ENCODE results near the gene S100A7A. TPM values are rescaled to one million over a fixed set of nuclear protein-coding genes. Genes with fewer than 3 reads are reported as not detected.
"Not testable (repeated sequence)": the region's sequence is repeated elsewhere in the genome, so short reads cannot be mapped to it uniquely, and the experiment has no call there.

The S100A7A gene
- total RNA-seq, 5 donors from 2014 or later (not counting 1 experiment from before 2014, with no cell fraction given): not detected

GRCh38 chr1:153403421-153404085 lies 12.8 kb upstream of the S100A7A start:
- Mint-ChIP-seq H3K36me3 (no peaks in the 10 kb centered on the region), H3K27ac (no peak overlapping the region), H3K4me1 (peaks cover 26 to 29% (median 27%) of the 10 kb centered on the region in 3 donors), H3K27me3 (peaks cover 9 to 32% of the 10 kb centered on the region in 2 donors), H3K4me3 (no peak overlapping the region), H3K9me3 (peaks cover 0 to 5% (median 0%) of the 10 kb centered on the region in 3 donors)
- 88% methylated on average over 5 of the region's 11 CpGs for WGBS (ENCODE audit: insufficient coverage)
- H3K36me3 ChIP-seq (ENCODE audit: control insufficient read depth in 2 of 2, extremely low read depth in 1 of 2, insufficient read depth in 1 of 2, low read length in 1 of 2): no peaks in the 10 kb centered on the region
- peaks cover 0 to 21% of the 10 kb centered on the region in 2 experiments for H3K27me3 ChIP-seq (replicated peaks in 1 of 2; ENCODE audit: control insufficient read depth in 2 of 2, extremely low read depth in 1 of 2, insufficient read depth in 2 of 2, low read length in 1 of 2)
- no peak overlapping the region for H3K27ac ChIP-seq (ENCODE audit: low read length)
- ChIA-PET CTCF (no interaction called here), POLR2A (no interaction called here)
- no peak for DNase-seq
- H3K4me3 ChIP-seq (ENCODE audit: control insufficient read depth in 1 of 2, extremely low read depth in 1 of 2, low read length in 1 of 2): no peak overlapping the region
- no peak for ATAC-seq (replicated peaks in 1 of 4)
- no peaks in the 10 kb centered on the region for H3K9me3 ChIP-seq
- peaks cover 0 to 8% of the 10 kb centered on the region in 2 experiments for H3K4me1 ChIP-seq (ENCODE audit: control insufficient read depth in 1 of 2, extremely low read depth in 1 of 2, insufficient read depth in 2 of 2, low read length in 2 of 2)

DNA sequence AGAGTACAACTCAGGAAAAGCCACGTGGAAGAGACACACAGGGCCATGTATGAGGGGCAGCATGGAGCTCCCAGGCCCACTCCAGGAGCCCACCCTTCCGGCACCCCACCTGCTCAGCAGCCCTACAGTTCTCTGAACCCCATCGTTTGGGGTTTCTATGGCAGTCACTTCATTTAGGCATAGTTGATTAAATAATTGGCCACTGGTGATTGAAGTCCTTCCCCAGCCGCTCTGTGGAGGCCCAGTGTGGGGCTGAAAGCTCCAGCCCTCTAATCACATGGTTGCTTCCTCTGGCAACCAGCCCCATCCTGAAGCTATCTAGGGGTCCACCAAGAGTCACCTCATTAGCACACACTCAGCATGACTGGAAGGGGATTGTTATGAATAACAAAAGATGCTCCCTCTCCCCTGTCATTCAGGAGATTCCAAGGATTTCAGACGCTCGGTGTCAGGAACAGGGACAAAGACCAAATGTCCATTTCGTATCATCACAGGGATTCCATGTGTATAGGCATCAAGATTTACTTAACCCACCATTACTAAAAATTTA lies 12.2 kb upstream of the S100A7A start:
- H3K36me3 Mint-ChIP-seq: no peaks in the 10 kb centered on the region
- peaks cover 26 to 29% (median 27%) of the 10 kb centered on the region in 3 donors for H3K4me1 Mint-ChIP-seq

GRCh38 chr1:153404768-153405167 lies 11.6 kb upstream of the S100A7A start:
- no peaks in the 10 kb centered on the region for H3K9me3 ChIP-seq
- peaks cover 0 to 5% (median 4%) of the 10 kb centered on the region in 3 donors for H3K9me3 Mint-ChIP-seq
- 27% methylated on average over 14 of the region's 15 CpGs for WGBS (ENCODE audit: insufficient coverage)
- H3K4me1 Mint-ChIP-seq: peaks cover 26 to 29% (median 27%) of the 10 kb centered on the region in 3 donors
- H3K27ac Mint-ChIP-seq: no peak overlapping the region
- H3K4me1 ChIP-seq (ENCODE audit: control insufficient read depth in 1 of 2, extremely low read depth in 1 of 2, insufficient read depth in 2 of 2, low read length in 2 of 2): peaks cover 0 to 8% of the 10 kb centered on the region in 2 experiments
- peaks cover 0 to 21% of the 10 kb centered on the region in 2 experiments for H3K27me3 ChIP-seq (replicated peaks in 1 of 2; ENCODE audit: control insufficient read depth in 2 of 2, extremely low read depth in 1 of 2, insufficient read depth in 2 of 2, low read length in 1 of 2)
- peaks cover 10 to 33% of the 10 kb centered on the region in 2 donors for H3K27me3 Mint-ChIP-seq
- no peaks in the 10 kb centered on the region for H3K36me3 ChIP-seq (ENCODE audit: control insufficient read depth in 2 of 2, extremely low read depth in 1 of 2, insufficient read depth in 1 of 2, low read length in 1 of 2)
- H3K36me3 Mint-ChIP-seq: no peaks in the 10 kb centered on the region
- peak; percentile 46 to 61 (median 59) for ATAC-seq (replicated peaks in 1 of 4)
- CTCF ChIA-PET: no interaction called here
- peak in 32 of 35 experiments; percentile 14 to 60 (median 41) for DNase-seq
- H3K4me3 Mint-ChIP-seq: no peak overlapping the region
- no peak overlapping the region for H3K4me3 ChIP-seq (ENCODE audit: control insufficient read depth in 1 of 2, extremely low read depth in 1 of 2, low read length in 1 of 2)
- H3K27ac ChIP-seq (ENCODE audit: low read length): no peak overlapping the region
- POLR2A ChIA-PET: no interaction called here

More for the DNA sequence above, 12.2 kb upstream of the S100A7A start:
- no peaks in the 10 kb centered on the region for H3K36me3 ChIP-seq (ENCODE audit: control insufficient read depth in 2 of 2, extremely low read depth in 1 of 2, insufficient read depth in 1 of 2, low read length in 1 of 2)
- Mint-ChIP-seq H3K9me3 (peaks cover 0 to 5% (median 0%) of the 10 kb centered on the region in 3 donors), H3K4me3 (no peak overlapping the region), H3K27me3 (peaks cover 6 to 29% of the 10 kb centered on the region in 2 donors), H3K27ac (no peak overlapping the region)
- POLR2A ChIA-PET: no interaction called here
- DNase-seq: no peak
- H3K4me3 ChIP-seq (ENCODE audit: control insufficient read depth in 1 of 2, extremely low read depth in 1 of 2, low read length in 1 of 2): no peak overlapping the region
- no peaks in the 10 kb centered on the region for H3K9me3 ChIP-seq
- H3K27ac ChIP-seq (ENCODE audit: low read length): no peak overlapping the region
- 33% methylated on average over 1 of the region's 7 CpGs for WGBS (ENCODE audit: insufficient coverage)
- CTCF ChIA-PET: no interaction called here
- no peak for ATAC-seq (replicated peaks in 1 of 4)
- peaks cover 0 to 21% of the 10 kb centered on the region in 2 experiments for H3K27me3 ChIP-seq (replicated peaks in 1 of 2; ENCODE audit: control insufficient read depth in 2 of 2, extremely low read depth in 1 of 2, insufficient read depth in 2 of 2, low read length in 1 of 2)
- peaks cover 0 to 8% of the 10 kb centered on the region in 2 experiments for H3K4me1 ChIP-seq (ENCODE audit: control insufficient read depth in 1 of 2, extremely low read depth in 1 of 2, insufficient read depth in 2 of 2, low read length in 2 of 2)

DNA sequence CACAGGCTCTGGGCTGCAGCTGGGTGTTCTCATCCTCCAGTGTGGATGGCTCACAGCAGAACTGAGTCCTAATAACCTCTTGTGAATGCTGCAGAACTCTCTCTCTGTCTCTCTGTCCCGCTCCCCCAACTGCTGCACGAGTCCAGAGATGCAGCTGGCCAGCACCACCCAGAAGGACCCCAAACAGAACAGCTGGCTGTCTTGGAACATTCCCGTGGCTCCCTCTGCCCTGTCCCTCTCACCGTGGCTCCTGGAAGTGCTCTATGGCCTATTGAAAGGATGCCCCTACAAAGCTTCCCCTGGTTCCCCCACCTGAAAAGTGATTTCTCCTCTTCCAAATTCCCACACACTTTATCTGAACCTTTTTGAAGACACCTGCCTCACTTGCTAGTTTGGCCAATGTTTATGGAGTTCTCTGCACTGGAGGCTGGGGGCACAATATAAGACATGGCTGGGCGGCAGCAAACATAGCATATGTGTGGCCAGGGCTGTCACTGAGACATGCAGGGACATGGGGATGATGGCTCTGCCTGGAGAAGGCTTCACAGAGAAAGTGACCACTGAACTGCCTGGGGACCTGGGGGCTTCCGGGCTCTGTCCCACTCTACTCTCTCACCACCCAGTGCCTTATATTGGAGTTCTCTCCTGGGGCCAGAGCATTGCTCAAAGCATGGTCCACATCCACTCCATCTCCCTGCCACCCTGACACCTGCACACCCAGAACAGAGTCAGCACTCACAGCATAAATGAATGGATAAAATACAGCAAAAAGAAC lies 10.3 kb upstream of the S100A7A start:
- H3K9me3 ChIP-seq, CTCF ChIA-PET: not testable (repeated sequence)

GRCh38 chr1:153407274-153407673 lies 9.0 kb upstream of the S100A7A start:
- H3K4me1 ChIP-seq (ENCODE audit: control insufficient read depth in 1 of 2, extremely low read depth in 1 of 2, insufficient read depth in 2 of 2, low read length in 2 of 2); H3K36me3 ChIP-seq (ENCODE audit: control insufficient read depth in 2 of 2, extremely low read depth in 1 of 2, insufficient read depth in 1 of 2, low read length in 1 of 2); H3K9me3 Mint-ChIP-seq; H3K27ac ChIP-seq (ENCODE audit: low read length); H3K4me3 ChIP-seq (ENCODE audit: control insufficient read depth in 1 of 2, extremely low read depth in 1 of 2, low read length in 1 of 2); H3K9me3 ChIP-seq; POLR2A ChIA-PET; H3K36me3 Mint-ChIP-seq: not testable (repeated sequence)
- H3K27me3 Mint-ChIP-seq: peaks cover 21 to 36% of the 10 kb centered on the region in 2 donors
- peak in 2 of 4 experiments; percentile 52 to 57 for ATAC-seq (replicated peaks in 1 of 4)
- H3K27ac Mint-ChIP-seq: peak overlapping the region in 1 of 2 donors; percentile 11
- CTCF ChIA-PET: interaction anchor here in 1 of 2 donors (0.5 kb wide), 1 partner anchor 43 kb away, joined by 12 read pairs; no protein-coding TSS in a partner anchor
- peaks cover 26 to 29% (median 27%) of the 10 kb centered on the region in 3 donors for H3K4me1 Mint-ChIP-seq
- H3K27me3 ChIP-seq (replicated peaks in 1 of 2; ENCODE audit: control insufficient read depth in 2 of 2, extremely low read depth in 1 of 2, insufficient read depth in 2 of 2, low read length in 1 of 2): peaks cover 0 to 19% of the 10 kb centered on the region in 2 experiments
- peak in 20 of 35 experiments; percentile 3 to 44 (median 18) for DNase-seq
- whole genome bisulfite sequencing (ENCODE audit: insufficient coverage): 45% methylated on average over 9 of the region's 11 CpGs
- H3K4me3 Mint-ChIP-seq: peak overlapping the region in 1 of 3 donors; percentile 51

More for the DNA sequence above, 10.3 kb upstream of the S100A7A start:
- H3K36me3 ChIP-seq (ENCODE audit: control insufficient read depth in 2 of 2, extremely low read depth in 1 of 2, insufficient read depth in 1 of 2, low read length in 1 of 2); ATAC-seq (replicated peaks in 1 of 4); H3K27ac ChIP-seq (ENCODE audit: low read length); DNase-seq; H3K36me3 Mint-ChIP-seq; H3K4me3 ChIP-seq (ENCODE audit: control insufficient read depth in 1 of 2, extremely low read depth in 1 of 2, low read length in 1 of 2); H3K9me3 Mint-ChIP-seq; H3K4me1 ChIP-seq (ENCODE audit: control insufficient read depth in 1 of 2, extremely low read depth in 1 of 2, insufficient read depth in 2 of 2, low read length in 2 of 2); POLR2A ChIA-PET: not testable (repeated sequence)
- WGBS (ENCODE audit: insufficient coverage): 42% methylated on average over 3 of the region's 6 CpGs
- Mint-ChIP-seq H3K4me1 (peaks cover 26 to 29% (median 27%) of the 10 kb centered on the region in 3 donors), H3K4me3 (peak overlapping the region in 1 of 3 donors; percentile 51), H3K27me3 (peaks cover 16 to 37% of the 10 kb centered on the region in 2 donors), H3K27ac (peak overlapping the region in 1 of 2 donors; percentile 48)
- H3K27me3 ChIP-seq (replicated peaks in 1 of 2; ENCODE audit: control insufficient read depth in 2 of 2, extremely low read depth in 1 of 2, insufficient read depth in 2 of 2, low read length in 1 of 2): peaks cover 0 to 21% of the 10 kb centered on the region in 2 experiments

GRCh38 chr1:153413961-153414360 lies 2.4 kb upstream of the S100A7A start:
- H3K27ac Mint-ChIP-seq; DNase-seq; CTCF ChIA-PET; POLR2A ChIA-PET; H3K4me1 ChIP-seq (ENCODE audit: control insufficient read depth in 1 of 2, extremely low read depth in 1 of 2, insufficient read depth in 2 of 2, low read length in 2 of 2); H3K9me3 ChIP-seq; H3K27ac ChIP-seq (ENCODE audit: low read length); H3K4me1 Mint-ChIP-seq; ATAC-seq (replicated peaks in 1 of 4); H3K4me3 ChIP-seq (ENCODE audit: control insufficient read depth in 1 of 2, extremely low read depth in 1 of 2, low read length in 1 of 2); H3K9me3 Mint-ChIP-seq; H3K36me3 Mint-ChIP-seq; H3K4me3 Mint-ChIP-seq; H3K36me3 ChIP-seq (ENCODE audit: control insufficient read depth in 2 of 2, extremely low read depth in 1 of 2, insufficient read depth in 1 of 2, low read length in 1 of 2): not testable (repeated sequence)
- H3K27me3 Mint-ChIP-seq: peaks cover 30 to 36% of the 10 kb centered on the region in 2 donors
- H3K27me3 ChIP-seq (replicated peaks in 1 of 2; ENCODE audit: control insufficient read depth in 2 of 2, extremely low read depth in 1 of 2, insufficient read depth in 2 of 2, low read length in 1 of 2): peaks cover 0 to 22% of the 10 kb centered on the region in 2 experiments

All from T-cell (primary cell).